Measurements from ENCODE around the gene GSX1. TPM values are rescaled to one million over a fixed set of nuclear protein-coding genes. Genes with fewer than 3 reads are reported as not detected.

GSX1 gene
- total RNA-seq, 1 experiment from 2014 or later, result not detected

- no peaks in the 10 kb centered on the region for H3K9me3 ChIP-seq (ENCODE audit: control insufficient read depth, insufficient read depth, low read depth, low read length)
- peak overlapping the region; percentile 23 to 50 for H3K4me3 ChIP-seq (ENCODE audit: low read depth in 2 of 2, low read length in 2 of 2)
- intact Hi-C loops (cut with micrococcal nuclease; ENCODE audit: unreplicated experiment), result loop anchor here (5.0 kb wide), 2 partner anchors 294 to 444 kb away; no protein-coding TSS in a partner anchor
- peak; percentile 96 for ATAC-seq
- peak; percentile 64 for DNase-seq (ENCODE audit: low read depth, low spot score)
- H3K27ac ChIP-seq (ENCODE audit: low read length), result 0 out of 2 replicates have a peak overlapping the region, but pooled peaks have one; percentile 2
- H3K27me3 ChIP-seq (ENCODE audit: control insufficient read depth, insufficient read depth, low read length), result 0 out of 2 replicates have a peak, but pooled peaks cover 3% of the 10 kb centered on the region
- peaks cover 6% of the 10 kb centered on the region for H3K4me1 ChIP-seq (ENCODE audit: control insufficient read depth, insufficient read depth, low read length)
- in situ Hi-C loops (cut with HindIII; ENCODE audit: low pct_unique_long_range_greater_than_20kb, low sequenced_read_pairs), result loop anchor here (25.0 kb wide), 1 partner anchor 136 kb away; the partner anchor contains the start of gene CDX2
- POLR2A ChIA-PET, result no interaction called here
- no TSS peak for BruUV-seq (replicated peaks)
- CTCF ChIA-PET, result interaction anchor here (0.5 to 2.0 kb wide), 7 partner anchors 8 to 464 kb away, joined by 3 to 20 read pairs (median 8); no protein-coding TSS in a partner anchor
- no peaks in the 10 kb centered on the region for H3K36me3 ChIP-seq (ENCODE audit: control insufficient read depth, insufficient read depth, low read length)
- TF ChIP-seq POLR2AphosphoS5 (IDR thresholded peaks at IDR 0.05; ENCODE audit: low read depth, low read length), result no peak
- no peak for TF ChIP-seq REST (IDR thresholded peaks at IDR 0.05; ENCODE audit: insufficient read depth in 1 of 2, low read depth in 2 of 2, low read length in 1 of 2)
- peak; percentile 18; the same call in 1 of the 2 replicates for TF ChIP-seq TCF7L2 (IDR thresholded peaks at IDR 0.05; ENCODE audit: low read depth, low read length)
- TF ChIP-seq SIN3A (IDR thresholded peaks at IDR 0.05; ENCODE audit: borderline replicate concordance, insufficient read depth, low read depth, low read length), result no peak
- TF ChIP-seq CTCF (IDR thresholded peaks at IDR 0.05), result peak; percentile 89
These were observed 34.4 kb downstream of the GSX1 start for GRCh38 chr13:27826379-27827353.

GRCh38 chr13:27827646-27828045, 35.4 kb downstream of the GSX1 start:
- H3K36me3 ChIP-seq (ENCODE audit: control insufficient read depth, insufficient read depth, low read length), result no peaks in the 10 kb centered on the region
- intact Hi-C loops (cut with micrococcal nuclease; ENCODE audit: unreplicated experiment), result loop anchor here (5.0 kb wide), 2 partner anchors 295 to 445 kb away; no protein-coding TSS in a partner anchor
- H3K4me3 ChIP-seq (ENCODE audit: low read depth in 2 of 2, low read length in 2 of 2), result no peak overlapping the region
- DNase-seq (ENCODE audit: low read depth, low spot score) (no peak), ATAC-seq (no peak)
- H3K9me3 ChIP-seq (ENCODE audit: control insufficient read depth, insufficient read depth, low read depth, low read length), result no peaks in the 10 kb centered on the region
- CTCF ChIA-PET, result interaction anchor here (0.7 to 3.6 kb wide), 2 partner anchors 106 to 126 kb away, joined by 3 to 24 read pairs; no protein-coding TSS in a partner anchor
- H3K27ac ChIP-seq (ENCODE audit: low read length), result no peak overlapping the region
- H3K27me3 ChIP-seq (ENCODE audit: control insufficient read depth, insufficient read depth, low read length), result no peaks in the 10 kb centered on the region
- POLR2A ChIA-PET, result no interaction called here
- no TSS peak for BruUV-seq (replicated peaks)
- peaks cover 6% of the 10 kb centered on the region for H3K4me1 ChIP-seq (ENCODE audit: control insufficient read depth, insufficient read depth, low read length)
- in situ Hi-C loops (cut with HindIII; ENCODE audit: low pct_unique_long_range_greater_than_20kb, low sequenced_read_pairs), result loop anchor here (25.0 kb wide), 1 partner anchor 135 kb away; the partner anchor contains the start of gene CDX2
- no peak for TF ChIP-seq REST (IDR thresholded peaks at IDR 0.05; ENCODE audit: insufficient read depth in 1 of 2, low read depth in 2 of 2, low read length in 1 of 2)
- no peak for TF ChIP-seq CTCF (IDR thresholded peaks at IDR 0.05)
- no peak for TF ChIP-seq TCF7L2 (IDR thresholded peaks at IDR 0.05; ENCODE audit: low read depth, low read length)
- TF ChIP-seq SIN3A (IDR thresholded peaks at IDR 0.05; ENCODE audit: borderline replicate concordance, insufficient read depth, low read depth, low read length), result no peak
- TF ChIP-seq POLR2AphosphoS5 (IDR thresholded peaks at IDR 0.05; ENCODE audit: low read depth, low read length), result no peak
